ENCODE results near the gene ZNF497. TPM values are rescaled to one million over a fixed set of nuclear protein-coding genes. Genes with fewer than 3 reads are reported as not detected.
"Not testable (repeated sequence)": the region's sequence is repeated elsewhere in the genome, so short reads cannot be mapped to it uniquely, and the experiment has no call there.

ZNF497 gene
- total RNA-seq, 1 donor from 2014 or later: 3.4 TPM

- Histone ChIP-seq H3K36me3 (no peaks in the 10 kb centered on the region), H3K27me3 (no peaks in the 10 kb centered on the region), H3K27ac (peak within 1 kb of the TSS; percentile 90), H3K4me1 (peaks cover 30% of the 10 kb centered on the region), H3K9me3 (no peaks in the 10 kb centered on the region), H3K4me3 (peak within 1 kb of the TSS; percentile 69 to 72)
- TF ChIP-seq CTCF (IDR thresholded peaks at IDR 0.05) (peak in 1 of 3 experiments; percentile 22), POLR2A (IDR thresholded peaks at IDR 0.05) (peak in 1 of 2 donors; percentile 67), POLR2AphosphoS5 (IDR thresholded peaks at IDR 0.05; ENCODE audit: insufficient read depth in 1 of 2, low read depth in 1 of 2) (peak; percentile 73 to 82)
- DNase-seq (ENCODE audit: extremely low spot score in 2 of 2): peak; percentile 100
- intact Hi-C loops (cut with DNase I): loop anchor here (5.0 kb wide), 1 partner anchor 86 kb away; the partner anchor contains the start of gene ZNF324
Measured at GRCh38 chr19:58380662-58381459, 18.3 kb upstream of the ZNF497 start, which contains the start of gene ZNF837. TSS of gene ZNF837 (minus strand) at chr19:58381030. CDS start at chr19:58369332, 11,698 bp downstream.

- no peak for TF ChIP-seq POLR2AphosphoS5 (IDR thresholded peaks at IDR 0.05; ENCODE audit: insufficient read depth in 1 of 2, low read depth in 1 of 2)
- TF ChIP-seq CTCF (IDR thresholded peaks at IDR 0.05): no peak
- TF ChIP-seq POLR2A (IDR thresholded peaks at IDR 0.05): no peak
- peaks cover 23% of the 10 kb centered on the region for H3K4me1 ChIP-seq
- H3K36me3 ChIP-seq: no peaks in the 10 kb centered on the region
- DNase-seq (ENCODE audit: extremely low spot score in 2 of 2): no peak
- no peaks in the 10 kb centered on the region for H3K27me3 ChIP-seq
- H3K27ac ChIP-seq: peak overlapping the region; percentile 90
- peak overlapping the region; percentile 69 to 72 for H3K4me3 ChIP-seq
- intact Hi-C loops (cut with DNase I): loop anchor here (5.0 kb wide), 1 partner anchor 87 kb away; the partner anchor contains the start of gene ZNF324
- no peaks in the 10 kb centered on the region for H3K9me3 ChIP-seq
Measured at GRCh38 chr19:58380037-58380661, 17.6 kb upstream of the ZNF497 start.

- no peak overlapping the region for H3K27ac ChIP-seq
- no peak for TF ChIP-seq CTCF (IDR thresholded peaks at IDR 0.05)
Measured at GRCh38 chr19:58379246-58379645, 16.7 kb upstream of the ZNF497 start.

GRCh38 chr19:58376724-58377123 lies 14.2 kb upstream of the ZNF497 start:
- DNase-seq (ENCODE audit: extremely low spot score in 2 of 2); intact Hi-C loops (cut with DNase I): not testable (repeated sequence)
- peaks cover 15% of the 10 kb centered on the region for H3K4me1 ChIP-seq

More at GRCh38 chr19:58379246-58379645, 16.7 kb upstream of the ZNF497 start:
- Histone ChIP-seq H3K9me3 (no peaks in the 10 kb centered on the region), H3K4me1 (peaks cover 23% of the 10 kb centered on the region), H3K36me3 (no peaks in the 10 kb centered on the region), H3K27me3 (no peaks in the 10 kb centered on the region), H3K4me3 (no peak overlapping the region)
- DNase-seq (ENCODE audit: extremely low spot score in 2 of 2): no peak
- intact Hi-C loops (cut with DNase I): no loop called here

GRCh38 chr19:58374200-58374599 lies 11.6 kb upstream of the ZNF497 start:
- no peaks in the 10 kb centered on the region for H3K27me3 ChIP-seq
- no peak for TF ChIP-seq POLR2AphosphoS5 (IDR thresholded peaks at IDR 0.05; ENCODE audit: insufficient read depth in 1 of 2, low read depth in 1 of 2)
- no peak for TF ChIP-seq POLR2A (IDR thresholded peaks at IDR 0.05)
- TF ChIP-seq CTCF (IDR thresholded peaks at IDR 0.05): no peak
- no peaks in the 10 kb centered on the region for H3K9me3 ChIP-seq
- no peak for DNase-seq (ENCODE audit: extremely low spot score in 2 of 2)
- H3K4me1 ChIP-seq: no peaks in the 10 kb centered on the region
- no peak overlapping the region for H3K4me3 ChIP-seq
- no peak overlapping the region for H3K27ac ChIP-seq
- intact Hi-C loops (cut with DNase I): no loop called here
- H3K36me3 ChIP-seq: no peaks in the 10 kb centered on the region

More at GRCh38 chr19:58376724-58377123, 14.2 kb upstream of the ZNF497 start:
- not testable (repeated sequence) for H3K4me3 ChIP-seq, H3K27me3 ChIP-seq, H3K36me3 ChIP-seq, H3K27ac ChIP-seq, H3K9me3 ChIP-seq
